Thoracic aorta endothelial cell (primary cell): ENCODE measurements around the gene ANKRD55. TPM values are rescaled to one million over a fixed set of nuclear protein-coding genes. Genes with fewer than 3 reads are reported as not detected.

ENCODE experiments used
- small RNA-seq: library from RNA; depleted of rRNA; stranded (forward); fragments of <200 nt; gene quantifications from one replicate; pipeline ENCODE3, GENCODE V24; 2012
- total RNA-seq: library from RNA; depleted of rRNA; stranded (reverse); fragments of >200 nt; gene quantifications from 2 replicates; pipeline ENCODE4 v1.2.3, GENCODE V29; 2012

ANKRD55 gene
- total RNA-seq, result 0.57 and 2.9 TPM in 2 replicates

DNA sequence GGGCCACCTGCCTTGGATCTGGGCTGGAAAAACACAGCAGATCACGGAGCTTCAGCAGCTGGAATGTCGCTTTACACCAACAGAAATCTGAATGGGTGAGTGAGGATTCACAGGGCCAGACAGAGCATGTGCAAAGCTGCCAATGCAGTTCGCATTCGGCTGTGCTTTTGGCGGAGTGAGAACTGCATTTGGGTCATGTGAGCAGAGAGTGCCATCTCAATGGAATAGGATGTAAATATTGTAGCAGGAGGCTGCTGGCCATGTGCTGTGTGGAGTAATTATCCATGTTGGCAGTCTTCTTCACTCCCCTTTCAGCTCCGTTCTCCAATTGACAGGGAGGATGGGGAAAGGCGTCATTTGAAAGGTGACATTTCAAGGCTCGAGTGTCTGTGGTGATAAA, at the start of gene ANKRD55:
ANKRD55 (minus strand) TSS at position 101 of the 400 bp plus-strand sequence. CDS start 417 bp downstream, outside the sequence.

Small RNA genes lying within 50 kb of the gene (small RNA-seq; reads per million reads assigned to genes)
- gene RNA5SP184, result not detected
- gene RNA5SP185, result 0.63 reads per million
- gene RNU6-299P, result not detected

Other genes with a start within 250 kb of the ANKRD55 start
- 584 and 586 TPM in 2 replicates for gene IL6ST, start 238.4 kb downstream of the ANKRD55 start, total RNA-seq